ENCODE results near the gene OSBPL5. TPM values are rescaled to one million over a fixed set of nuclear protein-coding genes. Genes with fewer than 3 reads are reported as not detected.

OSBPL5 gene
- total and polyA plus RNA-seq, 5 donors from 2014 or later = 0.22 to 2.2 (median 0.23) TPM; not detected in 2

DNA sequence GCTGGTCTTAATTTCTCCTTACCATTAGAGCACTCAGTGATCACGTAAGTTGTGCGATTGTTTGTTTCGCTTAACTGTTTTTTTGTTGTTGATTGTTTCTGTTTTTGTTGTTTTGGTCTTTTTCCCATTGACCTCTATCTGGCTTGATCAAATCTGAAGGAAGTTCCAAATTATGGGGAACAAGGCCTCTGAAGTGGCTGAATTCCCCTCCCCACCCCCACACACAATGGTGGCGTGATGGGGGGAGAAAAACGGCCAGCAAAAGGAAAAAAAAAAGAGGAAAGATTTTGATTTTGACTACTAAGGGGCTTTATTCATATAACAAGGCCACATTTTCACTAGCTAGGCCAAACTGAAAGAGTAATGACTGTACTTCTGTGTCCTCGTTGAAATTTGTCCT is 53.6 kb downstream of the OSBPL5 start:
- H3K4me1 Mint-ChIP-seq = no peaks in the 10 kb centered on the region
- peaks cover 0 to 7% of the 10 kb centered on the region in 2 experiments for H3K9me3 ChIP-seq (ENCODE audit: control insufficient read depth in 2 of 2, low read length in 2 of 2)
- no peaks in the 10 kb centered on the region for H3K27me3 ChIP-seq (ENCODE audit: control insufficient read depth, insufficient read depth, low read length)
- no peaks in the 10 kb centered on the region for H3K4me1 ChIP-seq (ENCODE audit: control insufficient read depth, insufficient read depth, low read length, poor library complexity, severe bottlenecking)
- peak overlapping the region in 1 of 3 donors; percentile 29 for H3K27ac Mint-ChIP-seq
- no peaks in the 10 kb centered on the region for H3K36me3 ChIP-seq (ENCODE audit: control insufficient read depth, insufficient read depth, low read length)
- no peaks in the 10 kb centered on the region for H3K36me3 Mint-ChIP-seq
- H3K27ac ChIP-seq (ENCODE audit: insufficient read depth, low read length, poor library complexity, severe bottlenecking) = no peak overlapping the region
- no peak overlapping the region for H3K4me3 ChIP-seq (ENCODE audit: low read depth, low read length)
- H3K27me3 Mint-ChIP-seq = peaks cover 5% of the 10 kb centered on the region
- peaks cover 4 to 10% (median 5%) of the 10 kb centered on the region in 7 donors for H3K9me3 Mint-ChIP-seq
- DNase-seq = no peak
- ATAC-seq (ENCODE audit: low read depth in 2 of 2) = no peak
- H3K4me3 Mint-ChIP-seq = no peak overlapping the region

DNA sequence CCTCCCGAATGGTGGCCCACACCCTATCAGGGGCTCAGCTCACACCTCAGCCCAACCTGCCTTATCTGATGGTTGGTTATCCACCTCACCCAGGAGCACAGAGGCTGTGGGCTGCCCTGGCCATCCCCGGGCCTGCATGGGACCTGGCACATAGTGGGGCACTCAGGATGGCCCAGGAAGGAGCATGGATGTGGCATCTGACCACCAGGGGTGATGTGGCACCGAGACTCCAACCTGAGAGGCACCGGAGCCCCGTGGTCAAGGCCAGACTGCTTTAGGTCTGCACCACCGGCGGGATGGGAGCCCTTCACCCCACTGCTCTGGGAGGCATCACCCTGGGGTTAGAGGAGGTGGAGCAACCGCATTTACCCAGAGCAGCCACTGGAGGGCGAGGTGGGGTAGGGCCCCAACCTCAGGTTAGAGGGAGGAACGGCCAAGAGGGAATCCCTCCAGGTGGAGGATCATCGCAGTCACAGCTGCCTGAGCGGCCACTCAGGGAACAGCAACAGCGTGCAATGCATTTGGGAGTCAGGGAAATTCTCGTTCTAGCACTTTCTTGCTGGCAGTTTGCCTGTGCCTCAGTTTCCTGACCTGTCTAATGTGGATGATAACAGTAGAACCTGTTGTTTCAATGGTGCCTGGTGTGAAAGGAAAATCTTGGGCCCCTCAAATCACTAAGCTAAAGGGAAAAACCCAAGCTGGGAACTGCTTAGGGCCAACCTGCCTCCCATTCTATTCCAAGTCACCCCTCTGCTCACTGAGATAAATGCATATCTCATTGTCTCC is 55.0 kb downstream of the OSBPL5 start:
- Mint-ChIP-seq H3K27ac (no peak overlapping the region), H3K9me3 (peaks cover 1 to 8% (median 4%) of the 10 kb centered on the region in 7 donors), H3K36me3 (no peaks in the 10 kb centered on the region), H3K4me3 (no peak overlapping the region), H3K27me3 (peaks cover 5% of the 10 kb centered on the region), H3K4me1 (no peaks in the 10 kb centered on the region)
- no peak for ATAC-seq (ENCODE audit: low read depth in 2 of 2)
- Histone ChIP-seq H3K4me3 (ENCODE audit: low read depth, low read length) (no peak overlapping the region), H3K27ac (ENCODE audit: insufficient read depth, low read length, poor library complexity, severe bottlenecking) (no peak overlapping the region), H3K27me3 (ENCODE audit: control insufficient read depth, insufficient read depth, low read length) (no peaks in the 10 kb centered on the region), H3K36me3 (ENCODE audit: control insufficient read depth, insufficient read depth, low read length) (no peaks in the 10 kb centered on the region), H3K9me3 (ENCODE audit: control insufficient read depth in 2 of 2, low read length in 2 of 2) (peaks cover 0 to 7% of the 10 kb centered on the region in 2 experiments), H3K4me1 (ENCODE audit: control insufficient read depth, insufficient read depth, low read length, poor library complexity, severe bottlenecking) (no peaks in the 10 kb centered on the region)
- peak in 1 of 3 donors; percentile 25 for DNase-seq

DNA sequence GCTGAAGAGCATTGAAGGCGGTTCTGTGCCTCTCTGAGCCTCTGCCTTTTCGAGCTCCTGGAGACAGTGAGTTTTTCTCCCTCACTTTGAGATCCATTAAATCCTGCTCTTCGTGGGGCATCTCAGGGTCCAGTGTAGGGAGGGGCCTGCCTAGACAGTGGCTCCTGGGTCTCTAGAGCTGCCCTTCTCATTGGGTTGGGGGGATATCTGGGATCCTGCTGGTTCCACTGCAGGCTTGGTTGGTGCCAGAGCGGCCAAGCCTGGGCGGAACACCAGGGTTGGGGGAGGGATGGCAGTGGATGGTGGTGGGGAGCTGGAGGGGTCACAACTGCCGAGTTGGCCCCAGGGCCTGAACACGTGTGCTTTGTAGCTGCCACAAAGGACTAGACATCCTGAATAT is 55.7 kb downstream of the OSBPL5 start:
- no peak for ATAC-seq (ENCODE audit: low read depth in 2 of 2)
- no peaks in the 10 kb centered on the region for H3K27me3 ChIP-seq (ENCODE audit: control insufficient read depth, insufficient read depth, low read length)
- DNase-seq = no peak
- Mint-ChIP-seq H3K4me3 (no peak overlapping the region), H3K4me1 (no peaks in the 10 kb centered on the region), H3K36me3 (no peaks in the 10 kb centered on the region), H3K27ac (no peak overlapping the region), H3K27me3 (peaks cover 5% of the 10 kb centered on the region), H3K9me3 (peaks cover 0 to 6% (median 4%) of the 10 kb centered on the region in 7 donors)
- H3K27ac ChIP-seq (ENCODE audit: insufficient read depth, low read length, poor library complexity, severe bottlenecking) = no peak overlapping the region
- no peaks in the 10 kb centered on the region for H3K4me1 ChIP-seq (ENCODE audit: control insufficient read depth, insufficient read depth, low read length, poor library complexity, severe bottlenecking)
- H3K9me3 ChIP-seq (ENCODE audit: control insufficient read depth in 2 of 2, low read length in 2 of 2) = peaks cover 0 to 5% of the 10 kb centered on the region in 2 experiments
- H3K36me3 ChIP-seq (ENCODE audit: control insufficient read depth, insufficient read depth, low read length) = no peaks in the 10 kb centered on the region
- no peak overlapping the region for H3K4me3 ChIP-seq (ENCODE audit: low read depth, low read length)

DNA sequence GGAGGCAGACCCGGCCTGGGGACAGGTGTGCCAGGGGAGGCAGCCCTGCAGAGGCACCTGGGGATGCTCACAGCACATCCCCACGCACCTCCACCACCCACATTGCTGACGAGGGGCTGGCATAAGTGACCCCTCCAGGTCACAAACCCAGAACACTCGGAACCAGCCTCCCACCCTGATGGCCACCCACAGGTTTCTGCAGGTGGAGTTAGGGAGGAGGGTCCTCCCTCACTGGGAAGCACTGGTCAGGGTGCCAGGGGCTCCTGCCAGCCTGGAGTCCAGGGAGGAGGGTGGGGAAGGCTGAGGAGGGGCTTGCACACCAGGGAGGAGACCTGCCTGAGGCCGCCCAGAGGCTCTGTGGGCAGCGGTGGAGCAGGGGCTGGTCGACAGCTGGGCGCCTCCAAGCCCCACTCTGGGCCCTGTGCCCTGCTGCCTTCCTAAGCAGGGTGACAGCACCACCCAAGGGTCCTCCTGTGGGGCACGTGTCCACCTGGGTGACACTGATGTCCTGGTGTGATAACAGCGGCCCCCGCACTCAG is 56.9 kb downstream of the OSBPL5 start:
- H3K36me3 Mint-ChIP-seq = no peaks in the 10 kb centered on the region
- H3K4me3 ChIP-seq (ENCODE audit: low read depth, low read length) = no peak overlapping the region
- no peaks in the 10 kb centered on the region for H3K4me1 Mint-ChIP-seq
- H3K27me3 Mint-ChIP-seq = peaks cover 5% of the 10 kb centered on the region
- ATAC-seq (ENCODE audit: low read depth in 2 of 2) (no peak), DNase-seq (no peak)
- H3K4me1 ChIP-seq (ENCODE audit: control insufficient read depth, insufficient read depth, low read length, poor library complexity, severe bottlenecking) = no peaks in the 10 kb centered on the region
- H3K4me3 Mint-ChIP-seq = no peak overlapping the region
- H3K9me3 Mint-ChIP-seq = peaks cover 0 to 2% (median 0%) of the 10 kb centered on the region in 7 donors
- no peaks in the 10 kb centered on the region for H3K27me3 ChIP-seq (ENCODE audit: control insufficient read depth, insufficient read depth, low read length)
- H3K27ac ChIP-seq (ENCODE audit: insufficient read depth, low read length, poor library complexity, severe bottlenecking) = no peak overlapping the region
- H3K36me3 ChIP-seq (ENCODE audit: control insufficient read depth, insufficient read depth, low read length) = no peaks in the 10 kb centered on the region
- H3K9me3 ChIP-seq (ENCODE audit: control insufficient read depth in 2 of 2, low read length in 2 of 2) = no peaks in the 10 kb centered on the region
- no peak overlapping the region for H3K27ac Mint-ChIP-seq

DNA sequence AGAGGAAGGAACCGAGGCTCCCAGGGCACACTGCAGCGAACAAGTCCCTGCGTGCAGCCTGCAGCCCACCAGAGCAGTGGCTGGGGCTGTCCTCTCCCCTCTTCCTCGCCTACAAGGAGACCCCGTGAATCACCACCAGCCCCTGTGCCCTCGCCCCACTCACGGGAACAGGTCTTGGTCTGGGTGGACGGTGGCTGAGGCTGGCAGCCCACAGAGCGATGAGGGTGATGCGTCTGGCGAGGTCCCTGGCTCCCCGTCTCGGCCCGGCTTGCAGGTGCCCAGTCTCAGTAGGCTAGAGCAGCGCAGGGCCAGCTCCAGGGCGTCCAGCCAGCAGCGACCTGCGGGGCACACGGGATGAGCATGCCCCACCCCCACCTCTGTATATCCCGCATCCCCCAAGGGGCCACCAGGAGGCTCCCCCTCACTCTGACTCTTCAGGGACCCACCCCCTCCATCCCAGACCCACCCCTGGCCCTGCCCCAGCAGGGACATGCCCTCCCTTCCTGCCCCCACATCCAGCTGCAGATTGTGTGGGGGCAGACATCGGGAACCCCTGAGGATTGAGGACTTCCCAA is 57.4 kb downstream of the OSBPL5 start:
- ATAC-seq (ENCODE audit: low read depth in 2 of 2) = no peak
- no peak overlapping the region for H3K27ac ChIP-seq (ENCODE audit: insufficient read depth, low read length, poor library complexity, severe bottlenecking)
- no peak for DNase-seq
- no peaks in the 10 kb centered on the region for H3K36me3 Mint-ChIP-seq
- H3K27me3 ChIP-seq (ENCODE audit: control insufficient read depth, insufficient read depth, low read length) = no peaks in the 10 kb centered on the region
- H3K36me3 ChIP-seq (ENCODE audit: control insufficient read depth, insufficient read depth, low read length) = no peaks in the 10 kb centered on the region
- H3K27me3 Mint-ChIP-seq = peaks cover 5% of the 10 kb centered on the region
- peaks cover 0 to 2% (median 0%) of the 10 kb centered on the region in 7 donors for H3K9me3 Mint-ChIP-seq
- H3K4me3 Mint-ChIP-seq = no peak overlapping the region
- no peaks in the 10 kb centered on the region for H3K9me3 ChIP-seq (ENCODE audit: control insufficient read depth in 2 of 2, low read length in 2 of 2)
- no peak overlapping the region for H3K4me3 ChIP-seq (ENCODE audit: low read depth, low read length)
- H3K27ac Mint-ChIP-seq = peak overlapping the region in 1 of 3 donors; percentile 79
- H3K4me1 ChIP-seq (ENCODE audit: control insufficient read depth, insufficient read depth, low read length, poor library complexity, severe bottlenecking) = no peaks in the 10 kb centered on the region
- H3K4me1 Mint-ChIP-seq = no peaks in the 10 kb centered on the region

DNA sequence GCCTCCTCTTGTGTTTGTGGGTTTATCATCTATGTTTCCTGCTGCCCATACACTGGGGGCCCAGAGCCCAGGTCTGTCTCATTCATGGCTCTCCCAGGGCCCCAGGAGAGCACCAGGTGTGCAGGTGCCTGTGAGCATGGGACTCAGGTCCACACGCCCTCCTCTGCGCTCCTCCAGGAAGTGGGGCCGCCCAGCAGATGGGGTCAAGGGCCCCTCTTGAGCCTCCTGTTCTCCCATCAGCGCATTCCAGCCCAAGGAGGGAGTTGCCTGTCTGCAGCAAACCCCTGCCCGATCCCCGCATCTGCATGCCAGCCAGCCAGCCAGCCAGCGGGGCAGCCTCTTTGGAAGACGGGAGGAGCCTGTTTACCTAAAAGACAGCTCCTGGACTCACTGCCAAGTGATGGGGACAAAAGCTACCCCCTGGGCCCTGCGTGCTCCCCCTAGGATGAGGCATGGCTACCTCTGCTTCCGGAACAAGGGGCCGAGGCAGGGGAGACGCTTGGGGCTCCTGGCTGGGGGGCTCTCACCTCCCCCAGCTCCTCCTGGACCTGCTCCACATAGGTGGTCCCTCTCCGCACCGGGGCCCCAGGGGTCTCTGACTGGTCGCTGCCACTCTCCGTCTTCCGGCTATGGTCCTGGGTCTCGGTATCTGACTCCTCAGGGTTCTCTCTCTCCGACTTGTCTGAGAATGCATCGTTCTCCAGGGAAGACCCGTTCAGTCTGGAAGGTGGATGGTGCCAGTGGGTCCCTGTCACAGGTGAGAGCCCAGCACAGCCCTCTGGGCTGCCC is 58.2 kb downstream of the OSBPL5 start:
- no peak overlapping the region for H3K27ac ChIP-seq (ENCODE audit: insufficient read depth, low read length, poor library complexity, severe bottlenecking)
- no peak overlapping the region for H3K4me3 ChIP-seq (ENCODE audit: low read depth, low read length)
- H3K27me3 Mint-ChIP-seq = peaks cover 5% of the 10 kb centered on the region
- H3K4me1 Mint-ChIP-seq = peaks cover 0 to 2% (median 0%) of the 10 kb centered on the region in 4 donors
- no peaks in the 10 kb centered on the region for H3K27me3 ChIP-seq (ENCODE audit: control insufficient read depth, insufficient read depth, low read length)
- no peaks in the 10 kb centered on the region for H3K9me3 Mint-ChIP-seq
- no peak overlapping the region for H3K4me3 Mint-ChIP-seq
- ATAC-seq (ENCODE audit: low read depth in 2 of 2) (no peak), DNase-seq (no peak)
- no peak overlapping the region for H3K27ac Mint-ChIP-seq
- no peaks in the 10 kb centered on the region for H3K4me1 ChIP-seq (ENCODE audit: control insufficient read depth, insufficient read depth, low read length, poor library complexity, severe bottlenecking)
- no peaks in the 10 kb centered on the region for H3K36me3 Mint-ChIP-seq
- H3K36me3 ChIP-seq (ENCODE audit: control insufficient read depth, insufficient read depth, low read length) = no peaks in the 10 kb centered on the region
- no peaks in the 10 kb centered on the region for H3K9me3 ChIP-seq (ENCODE audit: control insufficient read depth in 2 of 2, low read length in 2 of 2)

DNA sequence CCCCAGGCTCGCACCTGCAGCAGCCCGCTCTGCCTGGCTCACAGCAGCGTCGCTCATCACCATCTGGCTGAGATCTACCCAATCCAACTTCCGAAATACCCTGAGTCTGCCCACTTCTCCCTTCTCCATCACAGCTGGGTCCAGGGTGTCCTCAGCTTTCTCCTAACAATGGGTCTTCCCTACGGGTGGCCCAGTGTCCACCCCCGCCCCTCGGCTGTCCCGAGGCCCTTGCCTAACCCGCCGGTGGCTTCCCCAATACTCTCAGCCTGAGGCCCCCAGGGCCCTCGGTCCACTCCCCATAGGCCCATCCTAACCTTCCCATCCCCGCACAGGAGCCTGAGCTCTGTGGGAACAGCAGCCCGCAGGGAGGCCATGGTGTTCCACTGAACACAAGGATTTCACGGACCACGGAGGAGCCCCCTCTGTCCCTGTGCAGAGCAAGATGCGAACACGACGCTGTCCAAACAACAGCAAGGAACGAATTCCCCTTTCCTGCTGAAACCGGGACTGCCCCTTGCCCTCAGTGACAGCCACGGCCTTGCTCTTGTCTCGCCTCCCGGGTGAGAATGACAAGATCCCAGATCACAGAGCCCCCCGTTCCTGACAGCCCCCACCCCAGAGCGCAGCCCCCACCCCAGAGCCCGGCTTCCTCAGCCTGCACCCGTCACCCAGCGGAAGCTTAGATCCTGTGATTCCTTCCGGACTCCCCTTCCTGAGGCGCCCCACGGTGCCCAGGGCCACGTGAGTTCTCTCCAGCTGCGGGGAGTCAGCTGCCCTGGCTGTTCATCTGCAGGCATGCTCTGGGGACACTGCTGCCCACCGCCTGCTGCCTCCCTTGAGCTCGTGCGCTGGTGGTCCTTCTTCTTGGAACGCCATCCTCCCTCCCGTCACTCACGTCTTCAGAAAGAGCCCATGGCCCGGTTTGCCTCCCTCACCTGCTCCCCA is 59.0 kb downstream of the OSBPL5 start:
- H3K36me3 ChIP-seq (ENCODE audit: control insufficient read depth, insufficient read depth, low read length) = no peaks in the 10 kb centered on the region
- ATAC-seq (ENCODE audit: low read depth in 2 of 2) (no peak), DNase-seq (no peak)
- no peaks in the 10 kb centered on the region for H3K27me3 ChIP-seq (ENCODE audit: control insufficient read depth, insufficient read depth, low read length)
- Mint-ChIP-seq H3K9me3 (no peaks in the 10 kb centered on the region), H3K36me3 (no peaks in the 10 kb centered on the region), H3K27ac (no peak overlapping the region), H3K27me3 (peaks cover 5% of the 10 kb centered on the region), H3K4me1 (peaks cover 0 to 4% (median 0%) of the 10 kb centered on the region in 4 donors), H3K4me3 (no peak overlapping the region)
- no peak overlapping the region for H3K27ac ChIP-seq (ENCODE audit: insufficient read depth, low read length, poor library complexity, severe bottlenecking)
- no peaks in the 10 kb centered on the region for H3K9me3 ChIP-seq (ENCODE audit: control insufficient read depth in 2 of 2, low read length in 2 of 2)
- H3K4me1 ChIP-seq (ENCODE audit: control insufficient read depth, insufficient read depth, low read length, poor library complexity, severe bottlenecking) = no peaks in the 10 kb centered on the region
- H3K4me3 ChIP-seq (ENCODE audit: low read depth, low read length) = no peak overlapping the region

Data from CD4-positive, CD25-positive, alpha-beta regulatory T cell (primary cell).